K562 (cell line): ENCODE data around the gene STMN3. TPM values are rescaled to one million over a fixed set of nuclear protein-coding genes. Genes with fewer than 3 reads are reported as not detected.

Experiments used
- E2F5 ChIP-seq: sonication (generic); formaldehyde crosslinking; IDR thresholded peaks from 2 replicates; pipeline ENCODE4 v1.8.0; 2022; ENCODE audit warnings: mild to moderate bottlenecking, missing genetic modification reagents
- JUND ChIP-seq, 2 experiments: IDR thresholded peaks; 2 replicates in 1 of 2; 3 replicates in 1 of 2; pipeline ENCODE4 v1.6.1; 2011; ENCODE audit warnings: borderline replicate concordance in 2 of 2, low read depth in 2 of 2, low read length in 2 of 2, improper control_type of control experiment in 1 of 2, missing biosample characterization in 1 of 2, missing genetic modification characterization in 1 of 2, missing genetic modification reagents in 1 of 2
- ZHX1 ChIP-seq: fragments of 150-350 bp; conservative IDR thresholded peaks from 2 replicates; pipeline ENCODE4 v1.6.1; 2014; ENCODE audit warnings: low read length
- polyA plus RNA-seq, 8 experiments: library from polyadenylated mRNA; depleted of rRNA in 4 of 8; stranded (reverse) in 5 of 8; unstranded in 3 of 8; fragments of >200 nt; fragmentation: Nextera tagmentation in 2 of 8; fragmentation: Illumina TruSeq in 1 of 8; extraction: Ambion mirVana in 2 of 8; extraction: Trizol in 1 of 8; gene quantifications; 2 replicates each; pipeline versions ENCODE4 v1.2.1 to v1.2.3, GENCODE V29; 2011 to 2014; ENCODE audit warnings: inconsistent platforms in 1 of 8, missing spikeins in 1 of 8
- total RNA-seq, 7 experiments: library from RNA; depleted of rRNA in 6 of 7; stranded (reverse); fragments of >200 nt in 6 of 7; fragmentation: Illumina TruSeq in 2 of 7; extraction: Trizol in 2 of 7; gene quantifications; 2 replicates each; pipeline versions ENCODE4 v1.2.1 to v1.2.3, GENCODE V29; 2011 to 2021; ENCODE audit warnings: low replicate concordance in 1 of 7
- TF ChIP-seq, protein P1 (sequence below), 2 experiments: fragments of 450-650 bp; formaldehyde crosslinking in 1 of 2; IDR thresholded peaks; 2 replicates each; pipeline versions ENCODE4 v1.4.0 to v1.6.1; 2014 to 2020; ENCODE audit warnings: mild to moderate bottlenecking in 2 of 2, borderline replicate concordance in 1 of 2, low read depth in 1 of 2
- TF ChIP-seq, protein P2 (sequence below): sonication (generic); formaldehyde crosslinking; IDR thresholded peaks from 2 replicates; pipeline ENCODE4 v1.9.0; 2022; ENCODE audit warnings: mild to moderate bottlenecking, missing genetic modification reagents

Gene STMN3
- total and polyA plus RNA-seq, 9 of the 15 experiments (the other 6 are each of a cell fraction or from before 2014, with no cell fraction given): 0.70 to 65.6 (median 29.4) TPM

DNA sequence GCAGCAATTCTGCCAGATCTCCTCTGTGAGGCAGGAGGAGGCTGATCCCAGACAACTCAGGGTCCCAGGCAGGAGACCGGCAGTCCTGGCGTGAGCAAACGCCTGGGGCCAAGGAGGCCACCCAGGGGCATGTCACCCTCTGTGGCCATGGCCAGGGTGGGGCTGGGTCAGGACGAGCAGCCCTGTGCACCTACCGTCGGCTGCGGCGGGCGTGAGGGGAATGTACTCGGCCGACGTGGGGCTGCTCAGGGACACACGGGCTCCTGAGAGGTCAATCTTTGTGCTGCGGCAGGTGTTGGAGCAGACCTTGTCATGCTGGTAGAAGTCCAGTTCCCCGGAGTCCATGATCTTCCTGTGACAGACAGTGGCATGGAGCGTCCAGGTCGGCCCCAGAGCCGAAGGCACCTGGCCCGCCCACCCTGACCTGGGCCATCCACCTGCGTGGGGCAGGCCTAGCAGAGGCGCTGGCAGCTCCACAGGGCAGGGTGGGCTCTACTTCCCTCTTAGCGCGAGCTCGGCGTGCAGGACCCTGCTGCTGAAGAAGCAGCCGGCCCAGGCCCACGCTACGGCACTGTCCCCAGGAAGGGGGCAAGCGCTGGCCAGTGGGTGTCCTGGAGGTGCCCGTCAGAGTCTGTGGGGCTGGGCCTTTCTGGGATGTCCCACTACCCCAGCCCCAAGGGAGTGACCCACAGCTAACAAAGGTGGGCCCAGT, 57.7 kb downstream of the STMN3 start (continued):
- TF ChIP-seq, protein P1, sequence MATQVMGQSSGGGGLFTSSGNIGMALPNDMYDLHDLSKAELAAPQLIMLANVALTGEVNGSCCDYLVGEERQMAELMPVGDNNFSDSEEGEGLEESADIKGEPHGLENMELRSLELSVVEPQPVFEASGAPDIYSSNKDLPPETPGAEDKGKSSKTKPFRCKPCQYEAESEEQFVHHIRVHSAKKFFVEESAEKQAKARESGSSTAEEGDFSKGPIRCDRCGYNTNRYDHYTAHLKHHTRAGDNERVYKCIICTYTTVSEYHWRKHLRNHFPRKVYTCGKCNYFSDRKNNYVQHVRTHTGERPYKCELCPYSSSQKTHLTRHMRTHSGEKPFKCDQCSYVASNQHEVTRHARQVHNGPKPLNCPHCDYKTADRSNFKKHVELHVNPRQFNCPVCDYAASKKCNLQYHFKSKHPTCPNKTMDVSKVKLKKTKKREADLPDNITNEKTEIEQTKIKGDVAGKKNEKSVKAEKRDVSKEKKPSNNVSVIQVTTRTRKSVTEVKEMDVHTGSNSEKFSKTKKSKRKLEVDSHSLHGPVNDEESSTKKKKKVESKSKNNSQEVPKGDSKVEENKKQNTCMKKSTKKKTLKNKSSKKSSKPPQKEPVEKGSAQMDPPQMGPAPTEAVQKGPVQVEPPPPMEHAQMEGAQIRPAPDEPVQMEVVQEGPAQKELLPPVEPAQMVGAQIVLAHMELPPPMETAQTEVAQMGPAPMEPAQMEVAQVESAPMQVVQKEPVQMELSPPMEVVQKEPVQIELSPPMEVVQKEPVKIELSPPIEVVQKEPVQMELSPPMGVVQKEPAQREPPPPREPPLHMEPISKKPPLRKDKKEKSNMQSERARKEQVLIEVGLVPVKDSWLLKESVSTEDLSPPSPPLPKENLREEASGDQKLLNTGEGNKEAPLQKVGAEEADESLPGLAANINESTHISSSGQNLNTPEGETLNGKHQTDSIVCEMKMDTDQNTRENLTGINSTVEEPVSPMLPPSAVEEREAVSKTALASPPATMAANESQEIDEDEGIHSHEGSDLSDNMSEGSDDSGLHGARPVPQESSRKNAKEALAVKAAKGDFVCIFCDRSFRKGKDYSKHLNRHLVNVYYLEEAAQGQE (IDR thresholded peaks at IDR 0.05; ENCODE audit: borderline replicate concordance): no peak
- TF ChIP-seq, protein P1 (CRISPR knock-in tag; IDR thresholded peaks at IDR 0.05; ENCODE audit: low read depth): no peak
- TF ChIP-seq ZHX1 (no peak), E2F5 (CRISPR knock-in tag) (no peak), JUND (IDR thresholded peaks at IDR 0.05; ENCODE audit: borderline replicate concordance, low read depth, low read length) (no peak), JUND (tag; IDR thresholded peaks at IDR 0.05; ENCODE audit: borderline replicate concordance, low read depth, low read length) (no peak)
- TF ChIP-seq, protein P2, sequence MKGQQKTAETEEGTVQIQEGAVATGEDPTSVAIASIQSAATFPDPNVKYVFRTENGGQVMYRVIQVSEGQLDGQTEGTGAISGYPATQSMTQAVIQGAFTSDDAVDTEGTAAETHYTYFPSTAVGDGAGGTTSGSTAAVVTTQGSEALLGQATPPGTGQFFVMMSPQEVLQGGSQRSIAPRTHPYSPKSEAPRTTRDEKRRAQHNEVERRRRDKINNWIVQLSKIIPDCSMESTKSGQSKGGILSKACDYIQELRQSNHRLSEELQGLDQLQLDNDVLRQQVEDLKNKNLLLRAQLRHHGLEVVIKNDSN: no peak
